ENCODE data around the gene DRG1.
A peak's percentile ranks its signal among the peaks of the same experiment; 100 is the strongest.
"Not testable (repeated sequence)": the region's sequence is repeated elsewhere in the genome, so short reads cannot be mapped to it uniquely, and the experiment has no call there.

Gene DRG1

DNA sequence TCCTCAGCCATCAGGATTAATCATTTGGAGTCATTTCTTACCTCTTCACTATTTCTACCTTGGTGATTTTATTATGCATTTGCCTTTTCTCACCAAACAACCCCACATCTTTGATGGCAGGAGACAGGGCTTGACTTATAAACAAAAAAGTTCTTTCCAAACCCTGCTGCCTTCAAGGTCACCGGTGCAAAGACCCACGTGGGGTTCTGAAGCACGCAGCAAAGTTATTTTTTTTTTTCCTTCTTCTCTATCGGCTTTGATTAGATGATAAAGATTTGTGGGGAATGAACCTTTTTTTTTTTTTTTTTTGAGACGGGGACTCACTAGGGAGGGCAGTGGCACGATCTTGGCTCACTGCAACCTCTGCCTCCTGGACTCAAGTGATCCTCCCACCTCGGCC, 44.1 kb downstream of the DRG1 start:
- no peak for FAIRE-seq

DNA sequence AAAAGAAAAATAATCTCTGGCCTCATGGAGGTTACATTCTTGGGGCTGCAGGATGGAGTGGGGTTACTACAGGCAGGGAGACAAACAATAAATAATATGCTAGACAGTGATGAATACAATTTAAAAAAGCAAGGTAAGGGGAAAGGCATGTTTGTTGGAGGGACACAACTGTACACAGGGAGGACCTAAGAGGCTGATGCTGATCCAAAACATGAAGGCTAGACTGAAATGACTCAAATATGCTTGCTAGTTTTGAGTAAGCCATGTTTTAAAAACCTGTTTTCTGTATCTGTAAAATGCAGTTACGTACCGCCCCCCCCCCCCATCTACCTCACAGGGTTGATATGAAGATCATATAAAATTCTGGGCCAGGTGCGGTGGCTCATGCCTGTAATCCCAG, 46.2 kb downstream of the DRG1 start:
- FAIRE-seq = no peak

DNA sequence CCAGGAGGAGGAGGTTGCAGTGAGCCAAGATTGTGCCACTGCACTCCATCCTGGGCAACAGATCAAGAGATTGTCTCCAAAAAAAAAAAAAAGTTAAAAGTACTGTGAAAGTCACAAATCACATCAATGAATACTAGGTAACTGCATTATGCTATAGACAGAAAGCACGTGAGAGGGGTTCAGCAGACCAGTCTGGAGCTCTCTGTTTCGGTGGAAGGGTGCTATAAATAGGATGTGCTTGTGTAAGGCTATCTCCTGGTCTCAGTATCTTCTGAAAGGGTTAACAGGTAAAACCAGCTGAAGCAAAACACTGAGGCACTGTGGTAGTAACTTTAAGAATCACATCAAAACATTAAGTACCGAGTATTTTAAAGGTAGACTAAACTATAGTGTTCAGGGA, 46.8 kb downstream of the DRG1 start:
- no peak for FAIRE-seq

DNA sequence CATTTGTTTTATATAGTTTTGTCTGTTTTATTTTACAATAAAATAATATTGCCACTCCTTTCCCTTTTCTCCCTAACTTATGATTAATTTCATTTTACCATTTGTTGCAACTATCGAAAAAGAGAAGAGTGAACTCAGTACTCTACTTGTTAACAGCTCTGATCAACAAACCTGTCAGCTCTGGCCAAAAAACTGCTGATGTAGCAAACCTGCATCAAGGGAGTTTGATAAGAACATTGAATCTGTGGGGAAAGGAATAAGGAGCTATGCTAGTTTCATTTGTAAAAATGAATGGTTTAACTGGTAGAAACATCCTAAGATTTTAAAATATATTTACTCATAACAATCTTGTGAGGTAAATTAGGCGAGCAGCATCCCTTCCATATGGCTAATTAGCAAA, 47.4 kb downstream of the DRG1 start:
- FAIRE-seq = no peak

DNA sequence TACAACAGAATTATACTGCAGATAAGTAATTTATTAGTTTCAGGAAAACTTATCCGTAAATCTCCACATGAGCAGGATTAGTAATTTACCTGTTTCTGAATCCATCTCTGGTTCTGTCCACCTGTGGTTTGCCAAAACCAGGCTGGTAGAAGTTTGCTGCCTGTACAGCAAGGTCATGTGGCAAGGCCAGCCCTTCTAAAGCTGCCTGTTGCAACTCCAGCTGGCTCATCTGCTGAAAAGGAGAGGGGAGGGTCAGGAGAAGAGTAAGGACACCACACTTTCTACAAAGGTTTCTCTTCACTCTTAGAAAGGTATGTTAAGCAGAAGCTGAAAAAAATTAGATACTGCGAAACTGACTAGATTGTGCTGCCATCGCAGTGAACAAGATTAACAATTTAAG, 47.9 kb downstream of the DRG1 start:
- FAIRE-seq = no peak

DNA sequence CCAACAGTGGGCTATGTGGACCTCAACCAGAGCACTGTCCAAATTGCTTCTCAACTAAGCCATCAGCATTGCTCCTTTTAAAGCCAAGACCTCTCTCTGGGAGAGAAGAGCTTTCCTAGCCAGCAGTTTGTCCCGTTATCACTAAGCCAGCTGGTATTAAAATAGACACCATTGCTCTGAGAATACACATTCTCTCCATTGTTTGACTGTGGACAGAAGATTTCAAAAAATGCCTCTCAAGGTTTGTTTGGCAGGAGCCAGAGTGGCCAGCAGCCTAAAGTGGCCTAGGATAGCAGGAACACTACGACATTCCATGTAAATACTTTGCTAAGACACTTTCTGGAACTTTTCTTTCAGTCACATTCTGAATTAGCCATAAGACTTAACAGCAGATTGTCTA, 49.0 kb downstream of the DRG1 start:
- FAIRE-seq = no peak

DNA sequence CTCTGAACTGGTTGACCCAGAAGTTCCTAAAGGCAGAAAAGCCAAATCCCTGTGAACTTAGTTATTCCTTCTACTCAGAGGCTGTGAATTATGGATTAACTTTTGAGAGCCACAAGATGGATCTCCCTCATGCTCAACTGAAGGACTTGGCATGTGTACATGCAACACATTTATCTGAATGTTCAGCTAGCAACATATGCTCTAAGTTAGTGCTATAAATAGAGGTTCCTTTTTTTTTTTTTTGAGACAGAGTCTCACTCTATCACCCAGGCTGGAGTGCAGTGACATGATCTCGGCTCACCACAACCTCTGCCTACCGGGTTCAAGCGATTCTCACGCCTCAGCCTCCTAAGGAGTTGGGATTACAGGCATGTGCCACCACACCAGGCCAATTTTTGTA, 50.1 kb downstream of the DRG1 start:
- no peak for FAIRE-seq

DNA sequence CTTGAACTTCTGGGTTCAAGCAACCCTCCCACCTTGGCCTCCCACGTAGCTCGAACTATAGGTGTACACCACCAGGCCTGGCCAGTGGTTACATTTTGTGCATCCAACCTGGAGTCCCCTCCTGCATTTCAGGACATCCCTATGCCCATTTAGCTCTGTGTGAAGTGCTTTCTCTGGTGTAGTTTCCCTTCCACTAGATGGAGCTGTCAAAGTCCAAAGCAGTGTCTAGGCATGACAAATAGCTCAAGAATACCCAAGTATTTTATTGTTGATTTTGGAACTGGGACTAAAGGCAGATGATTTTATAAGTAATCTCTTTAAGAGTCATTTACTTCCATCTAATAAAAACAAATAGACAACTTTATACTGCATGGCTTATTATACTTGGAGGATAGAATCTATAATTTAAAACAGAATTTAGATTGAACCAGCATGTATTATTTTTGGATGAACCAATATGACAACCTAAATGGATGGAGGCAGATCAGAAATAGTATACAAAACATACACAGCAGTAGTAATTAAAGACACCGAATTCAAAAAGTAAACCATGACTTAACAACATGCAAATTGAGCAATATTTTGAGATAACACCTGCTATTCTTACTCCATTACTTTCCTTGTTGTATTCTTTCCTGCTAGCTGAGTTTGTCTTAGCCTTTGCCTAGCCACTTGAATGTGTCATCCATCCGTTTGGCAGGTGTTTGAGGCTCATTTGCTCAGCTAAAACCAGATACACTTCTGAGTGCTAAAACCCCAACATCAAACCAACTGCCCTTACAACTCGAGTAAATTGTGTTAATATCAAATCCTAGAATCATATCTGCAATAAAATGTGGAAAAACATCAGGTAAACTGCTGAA, 52.5 kb downstream of the DRG1 start:
- FAIRE-seq = peak; percentile 85

DNA sequence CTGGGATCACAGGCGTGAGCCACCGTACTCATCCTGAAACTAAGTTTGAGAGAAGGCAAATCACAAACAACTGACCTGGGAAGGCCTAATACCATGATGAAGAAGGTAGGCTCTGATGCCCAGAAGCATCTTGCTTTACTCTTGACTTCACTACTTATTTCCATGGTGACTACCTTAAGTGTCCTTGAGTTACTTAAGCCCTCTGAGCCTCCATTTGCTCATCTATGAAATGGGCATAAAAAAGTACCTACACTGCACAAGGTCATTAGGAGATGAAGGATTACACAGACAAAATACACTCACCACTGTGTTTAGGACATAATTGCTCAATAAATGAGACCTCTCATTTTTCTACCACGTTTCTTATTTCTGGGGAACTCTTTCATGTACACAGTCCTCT, 62.3 kb downstream of the DRG1 start:
- no peak for FAIRE-seq

DNA sequence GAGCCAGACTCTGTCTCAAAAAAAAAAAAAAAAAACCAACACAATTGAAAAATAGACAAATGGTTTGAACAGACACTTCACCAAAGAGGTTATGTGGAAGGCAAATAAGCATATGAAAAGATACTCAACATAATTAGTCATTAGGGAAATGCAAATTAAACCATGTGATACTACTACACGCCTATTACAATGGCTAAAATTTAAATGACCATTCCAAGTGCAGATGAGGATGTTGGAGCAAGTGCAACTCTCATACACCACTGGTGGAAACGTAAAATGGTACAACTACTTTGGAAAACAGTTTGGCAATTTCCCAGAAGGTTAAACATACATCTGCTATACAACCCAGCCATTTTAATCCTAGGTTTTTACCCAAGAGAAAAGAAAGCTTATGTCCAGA, 65.9 kb downstream of the DRG1 start:
- FAIRE-seq = no peak

DNA sequence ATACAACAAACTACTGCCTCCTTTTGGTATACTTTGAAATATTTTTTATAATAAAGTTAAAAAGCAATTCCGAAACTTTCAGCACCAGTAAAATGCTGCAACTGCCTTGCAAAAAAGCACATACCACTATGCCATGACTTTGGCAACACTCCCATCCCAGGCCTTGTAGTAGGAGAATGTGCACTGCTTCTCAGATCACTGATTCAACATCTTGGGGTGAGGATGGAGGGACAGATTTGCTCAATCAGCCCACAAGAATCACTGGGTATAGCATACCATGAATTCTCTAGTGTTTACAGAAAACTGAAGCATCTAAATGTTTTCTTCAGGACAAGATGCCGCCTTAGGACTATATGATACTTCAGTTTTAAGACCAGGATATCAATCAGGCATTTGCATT, 75.3 kb downstream of the DRG1 start:
- no peak for FAIRE-seq

DNA sequence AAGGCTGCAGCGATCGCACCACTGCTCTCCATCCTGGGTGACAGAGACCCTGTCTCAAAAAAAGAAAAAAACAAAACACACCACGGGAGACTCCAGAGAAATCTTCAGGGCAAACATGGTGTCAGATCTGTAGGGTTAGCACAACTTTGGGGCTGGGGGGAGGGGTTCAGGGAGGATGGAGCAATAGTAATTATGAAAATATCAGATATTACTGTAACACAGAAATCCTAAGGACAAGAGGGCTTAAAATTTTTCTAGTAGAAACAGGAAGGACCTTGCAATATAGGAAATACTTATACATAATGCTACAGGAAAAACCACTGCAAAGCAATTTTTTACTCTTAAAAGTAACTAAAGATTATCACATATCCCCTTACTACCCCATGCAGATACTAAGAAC, 76.4 kb downstream of the DRG1 start:
- FAIRE-seq = no peak

DNA sequence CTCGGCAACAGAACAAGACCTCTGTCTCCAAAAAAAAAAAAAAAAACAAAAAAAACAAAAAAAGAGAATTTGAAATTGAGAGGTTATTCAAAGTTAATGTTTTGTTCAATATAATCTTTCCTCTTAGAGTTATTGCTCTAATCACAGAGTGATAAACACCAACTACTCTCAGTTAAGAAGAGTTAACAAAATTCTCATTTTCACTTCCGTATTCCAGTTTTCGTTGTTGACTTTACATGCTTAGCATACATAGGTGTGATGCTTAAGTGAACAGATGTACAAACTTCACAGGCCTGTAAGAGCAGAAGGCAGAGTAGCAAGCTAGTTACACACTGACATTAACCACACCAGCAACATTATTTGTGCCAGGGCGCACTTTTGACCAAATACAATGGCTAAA, 77.9 kb downstream of the DRG1 start:
- FAIRE-seq = no peak

DNA sequence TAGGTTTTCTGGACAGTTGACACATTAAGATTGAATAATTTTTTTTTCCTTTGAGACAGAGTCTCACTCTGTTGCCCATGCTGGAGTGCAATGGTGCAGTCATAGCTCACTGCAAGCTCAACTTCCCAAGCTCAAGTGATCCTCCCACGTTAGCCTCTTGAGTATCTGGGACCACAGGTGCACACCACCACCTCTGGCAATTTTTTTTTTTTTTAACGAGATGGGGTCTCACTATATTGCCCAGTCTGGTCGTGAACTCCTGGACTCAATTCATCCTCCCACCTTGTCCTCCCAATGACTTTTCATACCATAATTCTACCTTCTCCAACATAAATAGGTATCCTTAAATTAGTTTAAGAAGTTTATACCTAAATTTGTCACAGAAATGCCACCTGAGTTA, 81.7 kb downstream of the DRG1 start:
- FAIRE-seq = no peak

DNA sequence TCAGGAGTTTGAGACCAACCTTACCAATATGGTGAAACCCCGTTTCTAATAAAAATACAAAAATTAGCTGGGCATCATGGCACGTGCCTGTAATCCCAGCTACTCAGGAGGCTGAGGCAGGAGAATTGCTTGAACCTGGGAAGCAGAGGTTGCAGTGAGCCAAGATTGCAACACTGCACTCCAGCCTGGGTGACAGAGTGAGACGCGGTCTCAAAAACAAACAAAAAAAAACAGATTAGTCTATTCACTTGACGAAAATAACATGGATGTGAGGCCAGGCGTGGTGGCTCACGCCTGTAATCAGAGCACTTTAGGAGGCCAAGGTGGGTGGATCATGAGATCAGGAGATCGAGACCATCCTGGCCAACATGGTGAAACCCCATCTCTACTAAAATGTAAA, 83.1 kb downstream of the DRG1 start:
- not testable (repeated sequence) for FAIRE-seq

All from G401.6 (cell line).